Transverse colon (tissue), 4 donors: Measurements from ENCODE around the gene SMAD1. TPM values are rescaled to one million over a fixed set of nuclear protein-coding genes. Genes with fewer than 3 reads are reported as not detected.

Experiments used
- DNase-seq: peaks from one replicate; pipeline ENCODE4 v3.0.0-alpha.2; 2019
- H3K27ac ChIP-seq, 4 donors: fragments of 200-600 bp; sonication (generic); 2 replicates each; pipeline ENCODE4 v1.5.1; 2016 to 2018; ENCODE audit warnings: inconsistent platforms in 4 of 4
- H3K27me3 ChIP-seq: fragments of 200-600 bp; sonication (generic); 2 replicates; pipeline ENCODE4 v1.5.1; 2017; ENCODE audit warnings: inconsistent platforms
- H3K36me3 ChIP-seq, 4 donors: fragments of 200-600 bp; sonication (generic); 2 replicates each; pipeline ENCODE4 v1.5.1; 2017 to 2019; ENCODE audit warnings: inconsistent platforms in 4 of 4
- H3K4me1 ChIP-seq, 4 donors: fragments of 200-600 bp; sonication (generic); 2 replicates each; pipeline ENCODE4 v1.5.1; 2017 to 2020; ENCODE audit warnings: inconsistent platforms in 4 of 4
- H3K4me3 ChIP-seq, 4 donors: fragments of 200-600 bp; sonication (generic); 1 replicate in 1 of 4; 2 replicates in 3 of 4; pipeline versions ENCODE4 v1.5.1 to v1.6.1; 2017 to 2019; ENCODE audit warnings: inconsistent platforms in 4 of 4
- H3K9me3 ChIP-seq, 2 donors: fragments of 200-600 bp; sonication (generic); 2 replicates each; pipeline ENCODE4 v1.5.1; 2017 to 2019; ENCODE audit warnings: inconsistent platforms in 2 of 2
- EP300 ChIP-seq: sonication (generic); formaldehyde crosslinking; IDR thresholded peaks from one replicate; pipeline ENCODE4 v1.6.1; 2017; ENCODE audit warnings: antibody characterized with exemption, low read depth
- POLR2A ChIP-seq: fragments of 450-650 bp; IDR thresholded peaks from one replicate; pipeline ENCODE4 v1.6.1; 2016; ENCODE audit warnings: antibody characterized with exemption, mild to moderate bottlenecking, moderate library complexity
- POLR2AphosphoS5 ChIP-seq, 3 donors: sonication (generic); formaldehyde crosslinking; IDR thresholded peaks; one replicate each; pipeline ENCODE4 v1.6.1; 2016; ENCODE audit warnings: antibody characterized with exemption in 3 of 3
- WGBS, 2 donors: methylation state at CpG; one replicate each; pipeline ENCODE4 v1.1.5; 2018; ENCODE audit warnings: low coverage in 1 of 2; 5-methylcytosine and 5-hydroxymethylcytosine counted together
- in situ Hi-C, 4 donors: fragments of 200-750 bp; cut with MboI; loops; one replicate each; pipeline versions ENCODE4 v1.15.0 to v1.15.1; 2017; ENCODE audit warnings: low sequenced_read_pairs in 3 of 4, low pct_ligation_motif_present in 1 of 4, low pct_unique_long_range_greater_than_20kb in 1 of 4
- intact Hi-C: fragments of 100-400 bp; cut with DNase I; formaldehyde crosslinking; loops from one replicate; pipeline ENCODE4 v1.15.1; 2023; ENCODE audit warnings: low total_unique reads
- total RNA-seq, 4 donors: library from RNA; depleted of rRNA; stranded (reverse); fragments of >200 nt; gene quantifications; one replicate each; pipeline ENCODE4 v1.1.0, GENCODE V29; 2016
- TF ChIP-seq, protein P1 (sequence below), 5 experiments: fragments of 200-600 bp in 3 of 5; fragments of 450-650 bp in 2 of 5; sonication (generic) in 3 of 5; IDR thresholded peaks; 1 replicate in 2 of 5; 2 replicates in 3 of 5; pipeline ENCODE4 v1.5.1; 2016 to 2017; ENCODE audit warnings: antibody characterized with exemption in 5 of 5, inconsistent platforms in 3 of 5, mild to moderate bottlenecking in 2 of 5, moderate library complexity in 1 of 5

Gene SMAD1
- total RNA-seq, 4 donors from 2014 or later: 42.9 to 65.1 (median 46.5) TPM

DNA sequence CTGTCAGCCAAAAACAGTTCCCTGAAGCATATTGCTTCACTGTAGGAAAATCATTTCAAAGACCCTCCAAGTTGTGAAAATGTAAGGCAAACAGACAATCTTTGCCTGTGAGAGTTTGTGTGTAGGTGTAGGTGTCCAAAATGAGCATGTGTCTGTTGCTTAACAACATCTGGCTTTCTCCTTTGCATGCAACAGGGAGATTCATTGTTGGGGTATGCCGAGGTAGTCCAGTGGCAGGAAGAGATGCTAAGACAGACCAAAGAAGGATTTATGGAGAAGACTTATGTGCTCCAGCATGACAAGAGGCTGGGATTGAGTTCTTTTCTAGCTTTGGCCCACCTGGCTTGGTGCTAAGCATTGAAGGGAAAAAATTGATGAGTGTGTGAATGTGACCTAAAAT is 29.8 kb upstream of the SMAD1 start:
- H3K4me1 ChIP-seq: no peaks in the 10 kb centered on the region
- no peak overlapping the region for H3K27ac ChIP-seq
- intact Hi-C loops: no loop called here
- 92% methylated on average over 1 of the region's 1 CpG; no CpG with 5 or more reads in 1 of the 2 donors for WGBS, 2 donors
- TF ChIP-seq POLR2AphosphoS5 (IDR thresholded peaks at IDR 0.05): no peak
- TF ChIP-seq, protein P1, sequence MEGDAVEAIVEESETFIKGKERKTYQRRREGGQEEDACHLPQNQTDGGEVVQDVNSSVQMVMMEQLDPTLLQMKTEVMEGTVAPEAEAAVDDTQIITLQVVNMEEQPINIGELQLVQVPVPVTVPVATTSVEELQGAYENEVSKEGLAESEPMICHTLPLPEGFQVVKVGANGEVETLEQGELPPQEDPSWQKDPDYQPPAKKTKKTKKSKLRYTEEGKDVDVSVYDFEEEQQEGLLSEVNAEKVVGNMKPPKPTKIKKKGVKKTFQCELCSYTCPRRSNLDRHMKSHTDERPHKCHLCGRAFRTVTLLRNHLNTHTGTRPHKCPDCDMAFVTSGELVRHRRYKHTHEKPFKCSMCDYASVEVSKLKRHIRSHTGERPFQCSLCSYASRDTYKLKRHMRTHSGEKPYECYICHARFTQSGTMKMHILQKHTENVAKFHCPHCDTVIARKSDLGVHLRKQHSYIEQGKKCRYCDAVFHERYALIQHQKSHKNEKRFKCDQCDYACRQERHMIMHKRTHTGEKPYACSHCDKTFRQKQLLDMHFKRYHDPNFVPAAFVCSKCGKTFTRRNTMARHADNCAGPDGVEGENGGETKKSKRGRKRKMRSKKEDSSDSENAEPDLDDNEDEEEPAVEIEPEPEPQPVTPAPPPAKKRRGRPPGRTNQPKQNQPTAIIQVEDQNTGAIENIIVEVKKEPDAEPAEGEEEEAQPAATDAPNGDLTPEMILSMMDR (IDR thresholded peaks at IDR 0.05): no peak
- in situ Hi-C loops: no loop called here
- no peak for DNase-seq
- no peaks in the 10 kb centered on the region for H3K9me3 ChIP-seq
- H3K27me3 ChIP-seq: no peaks in the 10 kb centered on the region
- H3K4me3 ChIP-seq: no peak overlapping the region
- no peaks in the 10 kb centered on the region for H3K36me3 ChIP-seq

DNA sequence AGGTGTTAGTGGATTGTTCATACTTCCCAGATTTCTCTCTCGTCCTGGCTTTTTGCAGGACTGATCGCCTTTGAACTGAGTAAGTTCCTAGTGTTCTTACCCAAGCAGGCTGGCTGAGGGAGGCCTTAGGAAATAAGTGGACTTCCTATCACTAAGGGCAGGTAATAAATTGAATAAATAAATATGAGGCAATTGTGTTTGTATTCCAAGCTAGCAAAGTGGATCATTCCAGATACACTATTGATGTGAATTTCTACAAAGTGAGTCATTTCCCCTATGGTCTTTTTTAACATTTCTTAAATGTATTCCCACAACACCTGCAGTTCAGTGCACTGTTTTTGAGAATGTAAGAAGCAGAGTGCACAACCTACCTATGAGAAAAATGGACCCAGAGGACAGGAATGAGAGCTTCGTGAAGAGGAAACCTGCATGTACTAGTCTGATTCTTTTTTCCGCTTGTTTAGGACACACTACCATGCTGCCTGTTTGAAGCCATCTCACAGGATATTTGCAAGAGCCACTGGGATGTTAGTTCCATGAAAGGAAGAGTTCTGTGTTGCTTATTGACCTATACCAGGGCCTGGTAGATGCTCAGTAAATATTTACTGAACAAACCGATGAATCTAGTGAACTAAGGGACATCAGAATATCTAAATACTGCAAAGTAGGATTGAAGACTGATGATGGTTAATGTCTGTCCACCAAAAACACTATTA is 29.0 kb upstream of the SMAD1 start:
- in situ Hi-C loops (no loop called here), intact Hi-C loops (no loop called here)
- DNase-seq: no peak
- no peak for TF ChIP-seq POLR2AphosphoS5 (IDR thresholded peaks at IDR 0.05)
- TF ChIP-seq, protein P1 (IDR thresholded peaks at IDR 0.05): no peak
- H3K36me3 ChIP-seq: no peaks in the 10 kb centered on the region
- H3K27me3 ChIP-seq: no peaks in the 10 kb centered on the region
- no peak overlapping the region for H3K27ac ChIP-seq
- no peak overlapping the region for H3K4me3 ChIP-seq
- H3K9me3 ChIP-seq: no peaks in the 10 kb centered on the region
- WGBS, 2 donors: 80 to 86% methylated on average over 4 to 5 of the region's 5 CpGs
- H3K4me1 ChIP-seq: no peaks in the 10 kb centered on the region

DNA sequence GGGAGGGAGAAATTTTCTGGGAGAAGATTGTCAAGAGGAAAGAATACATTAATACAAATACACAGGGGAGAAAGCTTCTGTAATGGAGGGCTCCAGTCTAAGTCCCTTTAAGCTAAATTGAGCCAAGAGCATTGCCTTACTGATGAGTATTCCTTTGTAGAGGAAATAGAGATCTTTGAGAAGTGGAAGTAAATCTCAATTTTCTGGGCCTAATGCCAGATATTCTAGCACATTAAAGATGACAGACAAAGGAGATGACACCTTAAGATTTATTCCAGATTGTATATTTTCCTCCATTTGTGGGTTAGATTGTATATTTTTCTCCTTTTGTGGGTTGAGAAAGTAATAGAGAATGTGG is 28.5 kb upstream of the SMAD1 start:
- no peak for DNase-seq
- TF ChIP-seq, protein P1 (IDR thresholded peaks at IDR 0.05): no peak
- no peak for TF ChIP-seq POLR2AphosphoS5 (IDR thresholded peaks at IDR 0.05)
- no peak for TF ChIP-seq POLR2A
- TF ChIP-seq EP300: no peak
- H3K4me3 ChIP-seq: no peak overlapping the region
- no peaks in the 10 kb centered on the region for H3K4me1 ChIP-seq
- no peaks in the 10 kb centered on the region for H3K27me3 ChIP-seq
- no peaks in the 10 kb centered on the region for H3K36me3 ChIP-seq
- in situ Hi-C loops (no loop called here), intact Hi-C loops (no loop called here)
- no peaks in the 10 kb centered on the region for H3K9me3 ChIP-seq
- no peak overlapping the region for H3K27ac ChIP-seq

DNA sequence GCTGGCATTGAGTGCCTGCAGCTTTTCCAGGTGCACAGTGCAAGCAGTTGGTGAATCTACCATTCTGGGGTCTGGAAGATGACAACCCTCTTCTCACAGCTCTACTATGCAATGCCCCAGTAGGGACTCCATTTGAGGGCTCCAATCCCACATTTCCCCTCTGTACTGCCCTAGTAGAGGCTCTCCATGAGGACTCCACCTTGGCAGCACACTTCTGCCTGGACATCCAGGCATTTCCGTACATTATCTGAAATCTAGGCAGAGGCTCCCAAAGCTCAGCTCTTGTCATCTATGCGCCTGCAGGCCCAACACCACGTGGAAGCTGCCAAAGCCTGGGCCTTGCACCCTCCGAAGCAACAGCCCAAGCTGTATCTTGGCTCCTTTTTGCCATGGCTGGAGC is 8.4 kb upstream of the SMAD1 start:
- TF ChIP-seq POLR2AphosphoS5 (IDR thresholded peaks at IDR 0.05): no peak
- TF ChIP-seq, protein P1 (IDR thresholded peaks at IDR 0.05): no peak
- no peak for TF ChIP-seq EP300
- no peak for TF ChIP-seq POLR2A
- no peak overlapping the region for H3K27ac ChIP-seq
- no peaks in the 10 kb centered on the region for H3K27me3 ChIP-seq
- no peaks in the 10 kb centered on the region for H3K4me1 ChIP-seq
- H3K36me3 ChIP-seq: no peaks in the 10 kb centered on the region
- in situ Hi-C loops (no loop called here), intact Hi-C loops (no loop called here)
- DNase-seq: no peak
- peaks cover 0 to 12% of the 10 kb centered on the region in 2 donors for H3K9me3 ChIP-seq
- no peak overlapping the region for H3K4me3 ChIP-seq
- WGBS, 2 donors: 93% methylated on average over 4 of the region's 4 CpGs; no CpG with 5 or more reads in 1 of the 2 donors
